Fibroblast of lung (primary cell): ENCODE results near the gene RRM1. TPM values are rescaled to one million over a fixed set of nuclear protein-coding genes. Genes with fewer than 3 reads are reported as not detected.

Source experiments
- DNase-seq, 2 donors: peaks; one replicate each; pipeline versions ENCODE4 v3.0.0 to v3.0.0-alpha.2; 2010; ENCODE audit warnings: low read depth in 2 of 2
- H2AFZ ChIP-seq: 2 replicates; pipeline ENCODE4 v1.5.1; 2012; ENCODE audit warnings: low read length, control low read depth, inconsistent platforms
- H3K27ac ChIP-seq: 2 replicates; pipeline ENCODE4 v1.5.1; 2011; ENCODE audit warnings: low read length, control low read depth; ENCODE audit not compliant: insufficient read depth
- H3K27me3 ChIP-seq: 2 replicates; pipeline ENCODE4 v1.5.1; 2011; ENCODE audit warnings: mild to moderate bottlenecking, low read length; ENCODE audit not compliant: control insufficient read depth, insufficient read depth
- H3K36me3 ChIP-seq: 2 replicates; pipeline ENCODE4 v1.5.1; 2011; ENCODE audit warnings: low read length; ENCODE audit not compliant: control insufficient read depth, insufficient read depth
- H3K4me1 ChIP-seq: 2 replicates; pipeline ENCODE4 v1.5.1; 2011; ENCODE audit warnings: low read length; ENCODE audit not compliant: control insufficient read depth, insufficient read depth; ENCODE audit errors: extremely low read depth
- H3K4me2 ChIP-seq: 2 replicates; pipeline ENCODE4 v1.5.1; 2011; ENCODE audit warnings: low read length, control low read depth; ENCODE audit not compliant: insufficient read depth; ENCODE audit errors: extremely low read depth
- H3K4me3 ChIP-seq, 4 experiments: fragments of 200-600 bp in 1 of 4; sonication (generic) in 1 of 4; replicated peaks in 1 of 4; 2 replicates each; pipeline ENCODE4 v1.5.1; 2011 to 2016; ENCODE audit warnings: low read length in 4 of 4, low read depth in 3 of 4, mild to moderate bottlenecking in 3 of 4, control low read depth in 2 of 4, inconsistent platforms in 1 of 4, mixed read lengths in 1 of 4; ENCODE audit not compliant: insufficient read depth in 1 of 4; ENCODE audit errors: control extremely low read depth in 1 of 4
- H3K79me2 ChIP-seq: 2 replicates; pipeline ENCODE4 v1.5.1; 2012; ENCODE audit warnings: mild to moderate bottlenecking, low read length, inconsistent platforms; ENCODE audit not compliant: control insufficient read depth, insufficient read depth
- H3K9ac ChIP-seq: 2 replicates; pipeline ENCODE4 v1.5.1; 2011; ENCODE audit warnings: mild to moderate bottlenecking, low read length, control low read depth; ENCODE audit not compliant: insufficient read depth
- H3K9me3 ChIP-seq: 2 replicates; pipeline ENCODE4 v1.5.1; 2012; ENCODE audit warnings: low read depth, low read length; ENCODE audit not compliant: control insufficient read depth, insufficient read depth
- H4K20me1 ChIP-seq: 2 replicates; pipeline ENCODE4 v1.5.1; 2011; ENCODE audit warnings: low read length; ENCODE audit not compliant: control insufficient read depth, insufficient read depth; ENCODE audit errors: extremely low read depth
- EZH2 ChIP-seq: IDR thresholded peaks from 2 replicates; pipeline ENCODE4 v1.5.1; 2012; ENCODE audit warnings: low read length, control low read depth, mild to moderate bottlenecking; ENCODE audit errors: missing control alignments
- polyA plus RNA-seq, 2 donors: library from polyadenylated mRNA; depleted of rRNA in 1 of 2; stranded (reverse) in 1 of 2; unstranded in 1 of 2; fragments of >200 nt; gene quantifications; 2 replicates each; pipeline ENCODE4 v1.2.1, GENCODE V29; 2011 to 2012; ENCODE audit warnings: missing spikeins in 1 of 2
- total RNA-seq: library from RNA; depleted of rRNA; stranded (reverse); fragments of >200 nt; gene quantifications from 2 replicates; pipeline ENCODE4 v1.2.1, GENCODE V29; 2014
- TF ChIP-seq, protein P1 (sequence below), 2 donors: IDR thresholded peaks in 1 of 2; conservative IDR thresholded peaks in 1 of 2; 1 replicate in 1 of 2; 2 replicates in 1 of 2; pipeline ENCODE4 v1.5.1; 2011 to 2012; ENCODE audit warnings: low read length in 2 of 2, control low read depth in 1 of 2, inconsistent platforms in 1 of 2, low read depth in 1 of 2, mild to moderate bottlenecking in 1 of 2

The RRM1 gene
- total and polyA plus RNA-seq, 2 donors (not counting 1 experiment from before 2014, with no cell fraction given) = 57.5 to 85.0 TPM

DNA sequence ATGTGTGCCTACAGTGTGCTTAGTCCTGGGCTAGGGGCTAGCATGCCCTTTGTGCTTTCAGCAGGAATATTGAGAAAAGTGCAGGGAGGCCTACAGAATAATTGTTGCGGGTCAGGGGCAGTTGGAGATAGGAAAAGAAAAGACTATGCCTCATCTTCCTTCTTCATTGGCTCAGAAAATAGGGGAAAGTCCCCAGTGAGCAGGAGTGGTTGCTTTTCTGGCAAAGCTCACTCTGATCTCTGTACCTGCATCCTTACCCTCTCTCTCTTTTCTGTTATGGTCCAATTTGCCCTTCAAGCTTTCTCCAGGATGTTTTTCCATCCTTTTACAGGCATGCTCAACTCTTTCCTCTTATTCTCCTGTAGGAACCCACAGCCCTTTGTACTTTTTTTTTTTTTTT, 29.5 kb upstream of the RRM1 start:
- H3K27ac ChIP-seq = no peak overlapping the region
- no peak overlapping the region for H2AFZ ChIP-seq
- TF ChIP-seq EZH2 = no peak
- TF ChIP-seq, protein P1, sequence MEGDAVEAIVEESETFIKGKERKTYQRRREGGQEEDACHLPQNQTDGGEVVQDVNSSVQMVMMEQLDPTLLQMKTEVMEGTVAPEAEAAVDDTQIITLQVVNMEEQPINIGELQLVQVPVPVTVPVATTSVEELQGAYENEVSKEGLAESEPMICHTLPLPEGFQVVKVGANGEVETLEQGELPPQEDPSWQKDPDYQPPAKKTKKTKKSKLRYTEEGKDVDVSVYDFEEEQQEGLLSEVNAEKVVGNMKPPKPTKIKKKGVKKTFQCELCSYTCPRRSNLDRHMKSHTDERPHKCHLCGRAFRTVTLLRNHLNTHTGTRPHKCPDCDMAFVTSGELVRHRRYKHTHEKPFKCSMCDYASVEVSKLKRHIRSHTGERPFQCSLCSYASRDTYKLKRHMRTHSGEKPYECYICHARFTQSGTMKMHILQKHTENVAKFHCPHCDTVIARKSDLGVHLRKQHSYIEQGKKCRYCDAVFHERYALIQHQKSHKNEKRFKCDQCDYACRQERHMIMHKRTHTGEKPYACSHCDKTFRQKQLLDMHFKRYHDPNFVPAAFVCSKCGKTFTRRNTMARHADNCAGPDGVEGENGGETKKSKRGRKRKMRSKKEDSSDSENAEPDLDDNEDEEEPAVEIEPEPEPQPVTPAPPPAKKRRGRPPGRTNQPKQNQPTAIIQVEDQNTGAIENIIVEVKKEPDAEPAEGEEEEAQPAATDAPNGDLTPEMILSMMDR (conservative IDR thresholded peaks at IDR 0.05 in 1 of 2, IDR thresholded peaks at IDR 0.05 in 1 of 2; ENCODE audit: low read depth in 1 of 2, low read length in 2 of 2) = no peak
- no peaks in the 10 kb centered on the region for H3K79me2 ChIP-seq
- H3K9ac ChIP-seq = no peak overlapping the region
- peaks cover 5% of the 10 kb centered on the region for H3K4me1 ChIP-seq
- no peaks in the 10 kb centered on the region for H3K36me3 ChIP-seq
- no peaks in the 10 kb centered on the region for H3K27me3 ChIP-seq
- H3K9me3 ChIP-seq = no peaks in the 10 kb centered on the region
- no peak overlapping the region for H3K4me3 ChIP-seq
- DNase-seq = no peak
- H4K20me1 ChIP-seq = no peaks in the 10 kb centered on the region
- H3K4me2 ChIP-seq = no peak overlapping the region

DNA sequence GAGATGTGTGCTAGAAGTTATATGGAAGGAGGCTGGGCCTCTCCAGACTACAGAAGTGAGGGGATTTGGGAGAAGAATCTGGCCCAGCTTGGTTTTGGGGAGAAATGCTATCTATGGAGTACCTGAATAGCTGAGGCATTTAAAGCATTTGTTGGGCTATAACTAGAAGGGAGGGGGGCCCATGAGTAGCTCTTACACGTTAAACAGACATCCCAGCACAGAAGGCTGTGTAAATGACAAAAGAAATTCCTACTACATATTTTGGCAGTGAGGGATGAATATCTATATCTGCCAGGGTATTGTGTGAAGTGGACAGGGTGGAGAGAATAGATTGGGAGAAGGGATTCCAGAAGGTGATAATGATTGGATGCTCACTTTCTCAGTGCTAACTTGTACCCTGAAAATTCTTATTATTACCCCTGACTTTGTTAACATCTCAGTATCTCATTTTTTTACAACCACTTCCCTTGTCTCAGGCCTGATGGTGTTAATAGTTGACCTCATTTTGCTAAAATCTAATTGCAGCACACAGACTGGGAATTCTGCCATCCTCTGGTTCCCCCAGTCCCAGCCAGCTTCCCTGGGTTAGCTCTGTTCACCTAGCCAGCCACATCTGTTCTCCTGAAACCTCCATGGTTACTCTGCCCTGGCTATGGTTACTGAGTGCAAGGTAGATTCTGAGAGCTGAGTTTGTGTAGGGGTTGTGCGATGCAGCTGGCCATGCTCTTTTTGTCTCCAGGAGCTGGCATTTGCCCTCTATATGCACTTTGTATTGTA, 28.8 kb upstream of the RRM1 start:
- H3K4me1 ChIP-seq = peaks cover 5% of the 10 kb centered on the region
- H3K4me3 ChIP-seq = no peak overlapping the region
- no peak overlapping the region for H3K27ac ChIP-seq
- H3K27me3 ChIP-seq = no peaks in the 10 kb centered on the region
- no peak overlapping the region for H3K9ac ChIP-seq
- no peaks in the 10 kb centered on the region for H3K9me3 ChIP-seq
- H3K36me3 ChIP-seq = no peaks in the 10 kb centered on the region
- no peaks in the 10 kb centered on the region for H4K20me1 ChIP-seq
- no peak overlapping the region for H2AFZ ChIP-seq
- H3K79me2 ChIP-seq = no peaks in the 10 kb centered on the region
- DNase-seq = peak in 1 of 2 donors; percentile 64
- TF ChIP-seq, protein P1 (conservative IDR thresholded peaks at IDR 0.05 in 1 of 2, IDR thresholded peaks at IDR 0.05 in 1 of 2; ENCODE audit: low read depth in 1 of 2, low read length in 2 of 2) = no peak
- no peak for TF ChIP-seq EZH2
- H3K4me2 ChIP-seq = no peak overlapping the region

DNA sequence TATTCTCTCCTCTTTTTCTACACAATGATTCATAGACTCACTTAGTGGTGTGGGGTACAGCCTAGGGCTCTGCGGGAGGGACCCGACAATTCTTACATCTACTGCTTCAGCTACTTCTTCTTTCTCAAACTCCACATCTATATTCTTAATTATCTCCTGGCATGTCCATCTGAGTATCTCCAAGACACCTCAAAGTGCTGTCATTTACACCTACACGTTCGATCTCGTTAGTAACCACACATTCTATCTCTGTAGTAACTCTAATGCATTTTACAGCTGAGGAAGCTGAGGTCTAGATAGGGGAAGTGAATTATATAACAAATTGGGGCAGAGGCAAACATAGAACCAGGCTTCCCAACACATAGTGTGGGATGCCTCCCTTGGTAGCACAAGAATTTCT, 27.7 kb upstream of the RRM1 start:
- no peak for DNase-seq
- H3K4me3 ChIP-seq = no peak overlapping the region
- no peak overlapping the region for H2AFZ ChIP-seq
- H4K20me1 ChIP-seq = no peaks in the 10 kb centered on the region
- H3K4me1 ChIP-seq = peaks cover 5% of the 10 kb centered on the region
- no peaks in the 10 kb centered on the region for H3K79me2 ChIP-seq
- no peak overlapping the region for H3K9ac ChIP-seq
- H3K27ac ChIP-seq = no peak overlapping the region
- H3K4me2 ChIP-seq = no peak overlapping the region
- H3K9me3 ChIP-seq = no peaks in the 10 kb centered on the region
- no peak for TF ChIP-seq EZH2
- TF ChIP-seq, protein P1 (conservative IDR thresholded peaks at IDR 0.05 in 1 of 2, IDR thresholded peaks at IDR 0.05 in 1 of 2; ENCODE audit: low read depth in 1 of 2, low read length in 2 of 2) = no peak
- no peaks in the 10 kb centered on the region for H3K36me3 ChIP-seq
- H3K27me3 ChIP-seq = no peaks in the 10 kb centered on the region
